Uterus (tissue), 2 donors: Measurements from ENCODE around the gene IQGAP2.

Source experiments
- CTCF ChIP-seq, 4 experiments: fragments of 200-600 bp in 2 of 4; fragments of 450-650 bp in 2 of 4; sonication (generic) in 2 of 4; IDR thresholded peaks; one replicate each; pipeline ENCODE4 v1.5.1; 2016 to 2019; ENCODE audit warnings: antibody characterized with exemption in 4 of 4, mild to moderate bottlenecking in 2 of 4, moderate library complexity in 1 of 4
- POLR2A ChIP-seq, 2 donors: fragments of 450-650 bp; IDR thresholded peaks; one replicate each; pipeline ENCODE4 v1.6.1; 2016; ENCODE audit warnings: antibody characterized with exemption in 2 of 2, mild to moderate bottlenecking in 1 of 2, moderate library complexity in 1 of 2

GRCh38 chr5:76524868-76525267 is 121.8 kb downstream of the IQGAP2 start:
- TF ChIP-seq POLR2A (IDR thresholded peaks at IDR 0.05) (no peak), CTCF (IDR thresholded peaks at IDR 0.05) (no peak)
